A549 (cell line): ENCODE results near the gene MORC3. TPM values are rescaled to one million over a fixed set of nuclear protein-coding genes. Genes with fewer than 3 reads are reported as not detected.
A peak's percentile ranks its signal among the peaks of the same experiment; 100 is the strongest.

Experiments
- ATAC-seq, 2 experiments: fragments of 200-7000 bp in 1 of 2; fragments of >200 bp in 1 of 2; cut with Nextera tagmentation in 1 of 2; cut with Tn5 transposase in 1 of 2; 3 replicates each; pipeline versions ENCODE4 v1.8.0 to v1.9.1; 2018 to 2020; ENCODE audit warnings: mild to moderate bottlenecking in 1 of 2, moderate library complexity in 1 of 2
- CTCF ChIA-PET: fragments of 300-600 bp; sonication (Branson Sonifier 250); formaldehyde crosslinking; extraction: SDS; loops from one replicate; lab custom pipeline; 2021; ENCODE audit warnings: antibody characterized with exemption, inconsistent platforms; lab: Yijun Ruan, JAX
- POLR2A ChIA-PET: fragments of 350-600 bp; formaldehyde crosslinking; extraction: SDS; loops from one replicate; lab custom pipeline; 2021; ENCODE audit warnings: antibody characterized with exemption, inconsistent platforms; lab: Yijun Ruan, JAX
- DNase-seq, 2 experiments: peaks; one replicate each; pipeline versions ENCODE4 v3.0.0 to v3.0.0-alpha.2; 2011 to 2016; ENCODE audit warnings: low read depth in 1 of 2, low spot score in 1 of 2
- FAIRE-seq: peaks from 2 replicates; lab custom pipeline; 2011; peaks lifted over from hg19 to GRCh38; lab: Jason Lieb, UNC
- H3K27ac ChIP-seq, 2 experiments: fragments of >200 bp; sonication (Bioruptor Twin); formaldehyde crosslinking; 3 replicates each; pipeline ENCODE4 v1.5.1; 2016 to 2017
- H3K4me1 ChIP-seq: fragments of >200 bp; sonication (Bioruptor Twin); formaldehyde crosslinking; 3 replicates; pipeline ENCODE4 v1.6.1; 2016
- H3K4me2 ChIP-seq: fragments of >200 bp; sonication (Bioruptor Twin); formaldehyde crosslinking; 3 replicates; pipeline ENCODE4 v1.6.1; 2016
- H3K4me3 ChIP-seq: fragments of >200 bp; sonication (Bioruptor Twin); formaldehyde crosslinking; 3 replicates; pipeline ENCODE4 v1.5.1; 2016
- H3K9me3 ChIP-seq: fragments of >200 bp; sonication (Bioruptor Twin); formaldehyde crosslinking; 3 replicates; pipeline ENCODE4 v1.6.1; 2016
- FOSB ChIP-seq: fragments of 250-450 bp; sonication (Bioruptor Pico); IDR thresholded peaks from 2 replicates; pipeline ENCODE4 v1.5.0; 2020; ENCODE audit warnings: mild to moderate bottlenecking, moderate library complexity
- GATA3 ChIP-seq: IDR thresholded peaks from 2 replicates; pipeline ENCODE4 v1.6.1; 2012; ENCODE audit warnings: borderline replicate concordance
- HOXA7 ChIP-seq: fragments of 250-450 bp; sonication (Bioruptor Pico); IDR thresholded peaks from 2 replicates; pipeline ENCODE4 v1.5.0; 2020; ENCODE audit warnings: mild to moderate bottlenecking, moderate library complexity
- JUN ChIP-seq, 2 experiments: fragments of >200 bp; sonication (Bioruptor Twin); formaldehyde crosslinking; IDR thresholded peaks; 2 replicates in 1 of 2; 3 replicates in 1 of 2; pipeline ENCODE4 v1.6.1; 2016 to 2017
- JUNB ChIP-seq: fragments of >200 bp; sonication (Bioruptor Twin); formaldehyde crosslinking; IDR thresholded peaks from 2 replicates; pipeline ENCODE4 v1.6.1; 2016
- MAFK ChIP-seq: fragments of 450-650 bp; IDR thresholded peaks from 2 replicates; pipeline ENCODE4 v1.6.1; 2014; ENCODE audit not compliant: partially characterized antibody
- MYC ChIP-seq: IDR thresholded peaks from 2 replicates; pipeline ENCODE4 v1.6.1; 2012; ENCODE audit warnings: mild to moderate bottlenecking, inconsistent platforms, low read length, improper control_type of control experiment, borderline replicate concordance
- NR3C1 ChIP-seq: fragments of >200 bp; sonication (Bioruptor Twin); formaldehyde crosslinking; IDR thresholded peaks from 3 replicates; pipeline ENCODE4 v1.6.1; 2017
- POLR2AphosphoS2 ChIP-seq: conservative IDR thresholded peaks from 2 replicates; pipeline ENCODE4 v1.6.1; 2012; ENCODE audit warnings: low read length, improper control_type of control experiment, inconsistent platforms
- RCOR1 ChIP-seq: fragments of 150-350 bp; IDR thresholded peaks from 2 replicates; pipeline ENCODE4 v1.6.1; 2014; ENCODE audit warnings: antibody characterized with exemption, low read length, low read depth
- RFX5 ChIP-seq: fragments of 450-650 bp; IDR thresholded peaks from 2 replicates; pipeline ENCODE4 v1.7.1; 2014; ENCODE audit warnings: antibody characterized with exemption, mild to moderate bottlenecking, moderate library complexity
- RNF2 ChIP-seq: fragments of 200-600 bp; sonication (generic); IDR thresholded peaks from 2 replicates; pipeline ENCODE4 v1.6.1; 2016; ENCODE audit warnings: low read depth, mild to moderate bottlenecking, antibody characterized with exemption, moderate library complexity, borderline replicate concordance
- SREBF2 ChIP-seq: fragments of 450-650 bp; IDR thresholded peaks from 2 replicates; pipeline ENCODE4 v1.6.1; 2014; ENCODE audit warnings: mild to moderate bottlenecking, moderate library complexity
- TFCP2L1 ChIP-seq: fragments of 250-450 bp; sonication (Bioruptor Pico); IDR thresholded peaks from 2 replicates; pipeline ENCODE4 v1.5.0; 2021; ENCODE audit warnings: mild to moderate bottlenecking
- ZNF302 ChIP-seq: fragments of 250-450 bp; sonication (Bioruptor Pico); IDR thresholded peaks from 2 replicates; pipeline ENCODE4 v1.9.0; 2021; ENCODE audit warnings: inconsistent platforms, mild to moderate bottlenecking, moderate library complexity
- ZSCAN20 ChIP-seq: fragments of 250-450 bp; sonication (Bioruptor Pico); IDR thresholded peaks from 2 replicates; pipeline ENCODE4 v1.8.0; 2022; ENCODE audit warnings: mild to moderate bottlenecking, moderate library complexity
- WGBS: methylation state at CpG from one replicate; pipeline ENCODE4 v1.1.6; 2017; ENCODE audit errors: missing lambda C conversion rate; 5-methylcytosine and 5-hydroxymethylcytosine counted together
- polyA plus RNA-seq, 4 experiments: library from polyadenylated mRNA; depleted of rRNA in 3 of 4; stranded (reverse); fragments of >200 nt; fragmentation: RNase III in 1 of 4; extraction: RNeasy Plus Mini Kit Qiagen cat#74134 plus additional on column Dnase treatment in 1 of 4; gene quantifications; 2 replicates in 3 of 4; 3 replicates in 1 of 4; pipeline ENCODE4 v1.2.3, GENCODE V29; 2011 to 2017
- TF ChIP-seq, protein P1 (sequence below): fragments of 150-350 bp; IDR thresholded peaks from 2 replicates; pipeline ENCODE4 v1.6.1; 2014; ENCODE audit warnings: low read depth, mild to moderate bottlenecking, low read length
- TF ChIP-seq, protein P2 (sequence below): fragments of 450-650 bp; IDR thresholded peaks from 2 replicates; pipeline ENCODE4 v1.6.1; 2014; ENCODE audit warnings: antibody characterized with exemption
- TF ChIP-seq, protein P3 (sequence below): fragments of 250-450 bp; sonication (Bioruptor Pico); IDR thresholded peaks from 2 replicates; pipeline ENCODE4 v1.5.0; 2020; ENCODE audit warnings: low read depth, mild to moderate bottlenecking, moderate library complexity
- TF ChIP-seq, protein P4 (sequence below): fragments of 250-450 bp; sonication (Bioruptor Pico); IDR thresholded peaks from 2 replicates; pipeline ENCODE4 v1.5.0; 2021; ENCODE audit warnings: mild to moderate bottlenecking, moderate library complexity, borderline replicate concordance
- TF ChIP-seq, protein P5 (sequence below): IDR thresholded peaks from 2 replicates; pipeline ENCODE4 v1.6.1; 2012
- TF ChIP-seq, protein P6 (sequence below): fragments of 200-600 bp; sonication (generic); IDR thresholded peaks from 2 replicates; pipeline ENCODE4 v1.6.1; 2016; ENCODE audit warnings: antibody characterized with exemption, mild to moderate bottlenecking, moderate library complexity
- TF ChIP-seq, protein P7 (sequence below): fragments of >200 bp; sonication (Bioruptor Twin); formaldehyde crosslinking; IDR thresholded peaks from 3 replicates; pipeline ENCODE4 v1.6.1; 2016
- TF ChIP-seq, protein P8 (sequence below): IDR thresholded peaks from 2 replicates; pipeline ENCODE4 v1.6.1; 2012; ENCODE audit warnings: low read depth, borderline replicate concordance

Gene MORC3
- polyA plus RNA-seq, 2 of the 4 experiments (the other 2 are of a cell fraction): 9.7 to 21.5 TPM

DNA sequence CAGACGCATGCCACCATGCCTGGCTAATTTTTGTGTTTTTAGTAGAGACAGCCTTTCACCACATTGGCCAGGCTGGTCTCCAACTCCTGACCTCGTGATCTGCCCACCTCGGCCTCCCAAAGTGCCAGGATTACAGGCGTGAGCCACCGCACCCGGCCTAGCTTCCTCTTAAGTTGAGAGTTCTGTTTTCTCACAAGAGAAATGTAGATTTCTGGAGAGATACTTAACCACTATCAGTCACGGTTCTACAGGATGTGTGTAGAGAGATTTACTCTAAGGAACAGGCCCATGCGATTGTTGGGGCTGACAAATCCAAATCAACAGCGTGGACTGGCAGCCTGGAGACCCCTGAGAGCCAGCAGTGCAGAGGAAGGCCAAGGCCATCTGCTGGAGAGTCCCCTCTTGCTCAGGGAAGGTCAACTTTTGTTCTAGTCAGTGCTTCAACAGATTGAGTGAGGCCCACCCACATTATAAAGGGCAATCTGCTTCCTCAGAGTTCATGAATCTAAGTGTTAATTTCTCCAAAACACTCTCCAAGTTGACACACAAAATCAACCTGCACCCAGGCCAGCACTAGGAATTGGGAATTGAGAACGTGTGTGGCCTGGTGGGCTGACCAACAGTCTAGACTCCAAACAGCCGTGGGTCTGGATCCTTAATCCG, 103.9 kb downstream of the MORC3 start:
- WGBS: 96% methylated on average over 11 of the region's 12 CpGs
- Histone ChIP-seq H3K27ac (peak overlapping the region in 1 of 2 experiments; percentile 52; a peak in 2 of 6 replicates), H3K9me3 (no peaks in the 10 kb centered on the region), H3K4me1 (peaks cover 16% of the 10 kb centered on the region)
- ATAC-seq (no peak), FAIRE-seq (no peak)
- CTCF ChIA-PET: interaction anchor here (0.8 to 2.6 kb wide), 7 partner anchors 8 to 504 kb away, joined by 3 to 18 read pairs (median 12); no protein-coding TSS in a partner anchor
- POLR2A ChIA-PET: no interaction called here
- no peak for TF ChIP-seq TFCP2L1 (CRISPR knock-in tag)
- TF ChIP-seq, protein P1, sequence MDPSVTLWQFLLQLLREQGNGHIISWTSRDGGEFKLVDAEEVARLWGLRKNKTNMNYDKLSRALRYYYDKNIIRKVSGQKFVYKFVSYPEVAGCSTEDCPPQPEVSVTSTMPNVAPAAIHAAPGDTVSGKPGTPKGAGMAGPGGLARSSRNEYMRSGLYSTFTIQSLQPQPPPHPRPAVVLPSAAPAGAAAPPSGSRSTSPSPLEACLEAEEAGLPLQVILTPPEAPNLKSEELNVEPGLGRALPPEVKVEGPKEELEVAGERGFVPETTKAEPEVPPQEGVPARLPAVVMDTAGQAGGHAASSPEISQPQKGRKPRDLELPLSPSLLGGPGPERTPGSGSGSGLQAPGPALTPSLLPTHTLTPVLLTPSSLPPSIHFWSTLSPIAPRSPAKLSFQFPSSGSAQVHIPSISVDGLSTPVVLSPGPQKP: no peak
- TF ChIP-seq, protein P2, sequence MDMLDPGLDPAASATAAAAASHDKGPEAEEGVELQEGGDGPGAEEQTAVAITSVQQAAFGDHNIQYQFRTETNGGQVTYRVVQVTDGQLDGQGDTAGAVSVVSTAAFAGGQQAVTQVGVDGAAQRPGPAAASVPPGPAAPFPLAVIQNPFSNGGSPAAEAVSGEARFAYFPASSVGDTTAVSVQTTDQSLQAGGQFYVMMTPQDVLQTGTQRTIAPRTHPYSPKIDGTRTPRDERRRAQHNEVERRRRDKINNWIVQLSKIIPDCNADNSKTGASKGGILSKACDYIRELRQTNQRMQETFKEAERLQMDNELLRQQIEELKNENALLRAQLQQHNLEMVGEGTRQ: no peak
- TF ChIP-seq POLR2AphosphoS2: no peak
- no peak for TF ChIP-seq MAFK
- TF ChIP-seq ZNF302 (CRISPR knock-in tag): no peak
- TF ChIP-seq NR3C1: no peak
- TF ChIP-seq, protein P3, sequence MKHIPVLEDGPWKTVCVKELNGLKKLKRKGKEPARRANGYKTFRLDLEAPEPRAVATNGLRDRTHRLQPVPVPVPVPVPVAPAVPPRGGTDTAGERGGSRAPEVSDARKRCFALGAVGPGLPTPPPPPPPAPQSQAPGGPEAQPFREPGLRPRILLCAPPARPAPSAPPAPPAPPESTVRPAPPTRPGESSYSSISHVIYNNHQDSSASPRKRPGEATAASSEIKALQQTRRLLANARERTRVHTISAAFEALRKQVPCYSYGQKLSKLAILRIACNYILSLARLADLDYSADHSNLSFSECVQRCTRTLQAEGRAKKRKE: no peak
- no peak for TF ChIP-seq GATA3
- TF ChIP-seq RNF2: no peak
- no peak for TF ChIP-seq ZSCAN20 (CRISPR knock-in tag)
- TF ChIP-seq SREBF2: no peak
- no peak for TF ChIP-seq HOXA7
- TF ChIP-seq, protein P4, sequence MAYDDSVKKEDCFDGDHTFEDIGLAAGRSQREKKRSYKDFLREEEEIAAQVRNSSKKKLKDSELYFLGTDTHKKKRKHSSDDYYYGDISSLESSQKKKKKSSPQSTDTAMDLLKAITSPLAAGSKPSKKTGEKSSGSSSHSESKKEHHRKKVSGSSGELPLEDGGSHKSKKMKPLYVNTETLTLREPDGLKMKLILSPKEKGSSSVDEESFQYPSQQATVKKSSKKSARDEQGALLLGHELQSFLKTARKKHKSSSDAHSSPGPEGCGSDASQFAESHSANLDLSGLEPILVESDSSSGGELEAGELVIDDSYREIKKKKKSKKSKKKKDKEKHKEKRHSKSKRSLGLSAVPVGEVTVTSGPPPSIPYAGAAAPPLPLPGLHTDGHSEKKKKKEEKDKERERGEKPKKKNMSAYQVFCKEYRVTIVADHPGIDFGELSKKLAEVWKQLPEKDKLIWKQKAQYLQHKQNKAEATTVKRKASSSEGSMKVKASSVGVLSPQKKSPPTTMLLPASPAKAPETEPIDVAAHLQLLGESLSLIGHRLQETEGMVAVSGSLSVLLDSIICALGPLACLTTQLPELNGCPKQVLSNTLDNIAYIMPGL (CRISPR knock-in tag): no peak
- TF ChIP-seq MYC: no peak
- no peak for TF ChIP-seq JUNB
- TF ChIP-seq, all 56 proteins: peak for 0
- H3K4me3 ChIP-seq: no peak overlapping the region
- no peak for DNase-seq
- H3K4me2 ChIP-seq: no peak overlapping the region

DNA sequence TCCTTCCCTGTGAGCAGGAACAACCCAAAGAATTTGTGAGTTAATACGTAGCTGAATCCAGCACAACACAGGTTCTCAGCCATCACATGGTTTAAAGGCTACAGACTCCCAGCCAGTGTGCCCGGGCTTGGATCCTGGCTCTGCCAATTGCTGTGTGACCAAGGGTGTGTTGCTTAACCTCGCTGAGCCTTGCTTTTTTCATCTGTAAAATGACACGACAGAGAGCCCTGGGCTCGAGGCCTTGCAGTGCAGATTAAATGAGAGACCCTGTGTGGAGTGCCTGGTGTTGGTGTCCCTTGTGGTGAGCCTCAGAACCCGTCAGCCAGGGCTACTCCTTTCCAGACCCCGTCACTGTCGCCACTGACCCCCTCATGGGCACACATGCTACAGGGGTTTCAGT, 104.6 kb downstream of the MORC3 start:
- WGBS: 91% methylated on average over 4 of the region's 8 CpGs
- no peak overlapping the region for H3K4me2 ChIP-seq
- DNase-seq: no peak
- peak overlapping the region in 1 of 2 experiments; percentile 52; a peak in 1 of 6 replicates for H3K27ac ChIP-seq
- H3K9me3 ChIP-seq: no peaks in the 10 kb centered on the region
- ChIA-PET POLR2A (interaction anchor here (0.6 kb wide), 1 partner anchor 12 kb away, joined by 3 read pairs; no protein-coding TSS in a partner anchor), CTCF (interaction anchor here (0.9 to 1.3 kb wide), 2 partner anchors 16 to 80 kb away, joined by 3 read pairs; no protein-coding TSS in a partner anchor)
- peaks cover 23% of the 10 kb centered on the region for H3K4me1 ChIP-seq
- ATAC-seq: no peak
- FAIRE-seq: no peak
- no peak overlapping the region for H3K4me3 ChIP-seq
- TF ChIP-seq, protein P5, sequence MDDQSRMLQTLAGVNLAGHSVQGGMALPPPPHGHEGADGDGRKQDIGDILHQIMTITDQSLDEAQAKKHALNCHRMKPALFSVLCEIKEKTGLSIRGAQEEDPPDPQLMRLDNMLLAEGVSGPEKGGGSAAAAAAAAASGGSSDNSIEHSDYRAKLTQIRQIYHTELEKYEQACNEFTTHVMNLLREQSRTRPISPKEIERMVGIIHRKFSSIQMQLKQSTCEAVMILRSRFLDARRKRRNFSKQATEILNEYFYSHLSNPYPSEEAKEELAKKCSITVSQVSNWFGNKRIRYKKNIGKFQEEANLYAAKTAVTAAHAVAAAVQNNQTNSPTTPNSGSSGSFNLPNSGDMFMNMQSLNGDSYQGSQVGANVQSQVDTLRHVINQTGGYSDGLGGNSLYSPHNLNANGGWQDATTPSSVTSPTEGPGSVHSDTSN: no peak
- TF ChIP-seq, protein P6, sequence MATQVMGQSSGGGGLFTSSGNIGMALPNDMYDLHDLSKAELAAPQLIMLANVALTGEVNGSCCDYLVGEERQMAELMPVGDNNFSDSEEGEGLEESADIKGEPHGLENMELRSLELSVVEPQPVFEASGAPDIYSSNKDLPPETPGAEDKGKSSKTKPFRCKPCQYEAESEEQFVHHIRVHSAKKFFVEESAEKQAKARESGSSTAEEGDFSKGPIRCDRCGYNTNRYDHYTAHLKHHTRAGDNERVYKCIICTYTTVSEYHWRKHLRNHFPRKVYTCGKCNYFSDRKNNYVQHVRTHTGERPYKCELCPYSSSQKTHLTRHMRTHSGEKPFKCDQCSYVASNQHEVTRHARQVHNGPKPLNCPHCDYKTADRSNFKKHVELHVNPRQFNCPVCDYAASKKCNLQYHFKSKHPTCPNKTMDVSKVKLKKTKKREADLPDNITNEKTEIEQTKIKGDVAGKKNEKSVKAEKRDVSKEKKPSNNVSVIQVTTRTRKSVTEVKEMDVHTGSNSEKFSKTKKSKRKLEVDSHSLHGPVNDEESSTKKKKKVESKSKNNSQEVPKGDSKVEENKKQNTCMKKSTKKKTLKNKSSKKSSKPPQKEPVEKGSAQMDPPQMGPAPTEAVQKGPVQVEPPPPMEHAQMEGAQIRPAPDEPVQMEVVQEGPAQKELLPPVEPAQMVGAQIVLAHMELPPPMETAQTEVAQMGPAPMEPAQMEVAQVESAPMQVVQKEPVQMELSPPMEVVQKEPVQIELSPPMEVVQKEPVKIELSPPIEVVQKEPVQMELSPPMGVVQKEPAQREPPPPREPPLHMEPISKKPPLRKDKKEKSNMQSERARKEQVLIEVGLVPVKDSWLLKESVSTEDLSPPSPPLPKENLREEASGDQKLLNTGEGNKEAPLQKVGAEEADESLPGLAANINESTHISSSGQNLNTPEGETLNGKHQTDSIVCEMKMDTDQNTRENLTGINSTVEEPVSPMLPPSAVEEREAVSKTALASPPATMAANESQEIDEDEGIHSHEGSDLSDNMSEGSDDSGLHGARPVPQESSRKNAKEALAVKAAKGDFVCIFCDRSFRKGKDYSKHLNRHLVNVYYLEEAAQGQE: no peak
- TF ChIP-seq, protein P7, sequence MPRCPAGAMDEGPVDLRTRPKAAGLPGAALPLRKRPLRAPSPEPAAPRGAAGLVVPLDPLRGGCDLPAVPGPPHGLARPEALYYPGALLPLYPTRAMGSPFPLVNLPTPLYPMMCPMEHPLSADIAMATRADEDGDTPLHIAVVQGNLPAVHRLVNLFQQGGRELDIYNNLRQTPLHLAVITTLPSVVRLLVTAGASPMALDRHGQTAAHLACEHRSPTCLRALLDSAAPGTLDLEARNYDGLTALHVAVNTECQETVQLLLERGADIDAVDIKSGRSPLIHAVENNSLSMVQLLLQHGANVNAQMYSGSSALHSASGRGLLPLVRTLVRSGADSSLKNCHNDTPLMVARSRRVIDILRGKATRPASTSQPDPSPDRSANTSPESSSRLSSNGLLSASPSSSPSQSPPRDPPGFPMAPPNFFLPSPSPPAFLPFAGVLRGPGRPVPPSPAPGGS: no peak
- TF ChIP-seq JUN (IDR thresholded peaks at IDR 0.05): no peak
- TF ChIP-seq, protein P8, sequence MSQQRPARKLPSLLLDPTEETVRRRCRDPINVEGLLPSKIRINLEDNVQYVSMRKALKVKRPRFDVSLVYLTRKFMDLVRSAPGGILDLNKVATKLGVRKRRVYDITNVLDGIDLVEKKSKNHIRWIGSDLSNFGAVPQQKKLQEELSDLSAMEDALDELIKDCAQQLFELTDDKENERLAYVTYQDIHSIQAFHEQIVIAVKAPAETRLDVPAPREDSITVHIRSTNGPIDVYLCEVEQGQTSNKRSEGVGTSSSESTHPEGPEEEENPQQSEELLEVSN: no peak
- TF ChIP-seq, protein P2: no peak
- TF ChIP-seq NR3C1: no peak
- TF ChIP-seq RCOR1: no peak
- TF ChIP-seq RFX5: no peak
- no peak for TF ChIP-seq FOSB (CRISPR knock-in tag)
